Measurements from ENCODE around the gene GNG7.
"Not testable (repeated sequence)": the region's sequence is repeated elsewhere in the genome, so short reads cannot be mapped to it uniquely, and the experiment has no call there.

GNG7 gene

DNA sequence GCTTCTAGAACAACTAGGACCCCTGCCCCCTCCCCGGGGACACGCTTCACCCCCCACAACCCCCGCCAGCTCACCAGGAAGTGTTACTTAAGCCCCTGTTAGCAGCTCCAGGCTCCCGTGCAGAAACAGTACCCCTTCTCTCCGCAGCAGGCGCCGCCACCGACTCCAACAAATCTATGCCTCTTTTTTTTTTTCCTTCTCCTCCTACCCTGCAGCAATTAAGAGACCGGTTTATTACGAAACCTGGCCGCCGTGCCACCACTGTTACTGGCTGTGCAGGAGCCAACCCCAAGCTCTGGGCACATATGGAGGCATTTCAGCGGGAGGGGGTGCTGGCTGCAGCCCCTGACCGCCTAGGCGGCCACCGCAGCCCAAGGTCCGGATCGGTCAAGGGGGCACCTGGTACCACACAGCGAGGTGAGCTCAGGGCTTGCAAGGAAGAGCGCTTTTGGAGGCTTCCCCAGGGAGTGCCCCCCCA, 224.2 kb downstream of the GNG7 start:
- Histone ChIP-seq H3K4me1 (ENCODE audit: control insufficient read depth, insufficient read depth, low read length) (peaks cover 35% of the 10 kb centered on the region), H3K9ac (ENCODE audit: low read length in 2 of 2) (peak overlapping the region in 1 of 2 donors; percentile 83), H3K27ac (ENCODE audit: low read length) (peak overlapping the region; percentile 88)

DNA sequence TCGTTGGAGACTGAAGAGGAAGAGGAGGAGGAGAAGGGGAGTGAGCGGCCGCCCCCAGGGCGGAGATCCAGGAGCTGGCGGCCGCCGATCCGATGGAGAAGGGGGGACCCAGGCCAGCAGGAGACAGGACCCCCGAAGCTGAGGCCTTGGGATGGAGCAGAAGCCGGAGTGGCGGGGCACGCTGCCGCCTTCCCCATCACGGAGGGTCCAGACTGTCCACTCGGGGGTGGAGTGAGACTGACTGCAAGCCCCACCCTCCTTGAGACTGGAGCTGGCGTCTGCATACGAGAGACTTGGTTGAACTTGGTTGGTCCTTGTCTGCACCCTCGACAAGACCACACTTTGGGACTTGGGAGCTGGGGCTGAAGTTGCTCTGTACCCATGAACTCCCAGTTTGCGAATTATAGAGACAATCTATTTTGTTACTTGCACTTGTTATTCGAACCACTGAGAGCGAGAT, 224.7 kb downstream of the GNG7 start:
- H3K9me3 ChIP-seq (ENCODE audit: control insufficient read depth in 2 of 2, low read length in 2 of 2), result no peaks in the 10 kb centered on the region
- peak overlapping the region; percentile 88 for H3K27ac ChIP-seq (ENCODE audit: low read length)
- no peaks in the 10 kb centered on the region for H3K27me3 ChIP-seq (ENCODE audit: control insufficient read depth in 1 of 2, insufficient read depth in 2 of 2, low read length in 2 of 2)
- peaks cover 35% of the 10 kb centered on the region for H3K4me1 ChIP-seq (ENCODE audit: control insufficient read depth, insufficient read depth, low read length)
- H3K4me3 ChIP-seq (ENCODE audit: low read length in 2 of 2), result peak overlapping the region; percentile 99 to 100
- peaks cover 0 to 17% of the 10 kb centered on the region in 2 donors for H3K36me3 ChIP-seq (ENCODE audit: control insufficient read depth in 2 of 2, insufficient read depth in 2 of 2, low read length in 2 of 2)
- peak overlapping the region; percentile 21 to 83 for H3K9ac ChIP-seq (ENCODE audit: low read length in 2 of 2)

More for the DNA sequence above, 224.2 kb downstream of the GNG7 start:
- H3K9me3 ChIP-seq (ENCODE audit: control insufficient read depth in 2 of 2, low read length in 2 of 2), result peaks cover 0 to 5% of the 10 kb centered on the region in 2 donors
- H3K27me3 ChIP-seq (ENCODE audit: control insufficient read depth in 1 of 2, insufficient read depth in 2 of 2, low read length in 2 of 2), result no peaks in the 10 kb centered on the region
- peak overlapping the region; percentile 99 to 100 for H3K4me3 ChIP-seq (ENCODE audit: low read length in 2 of 2)
- peaks cover 0 to 17% of the 10 kb centered on the region in 2 donors for H3K36me3 ChIP-seq (ENCODE audit: control insufficient read depth in 2 of 2, insufficient read depth in 2 of 2, low read length in 2 of 2)

DNA sequence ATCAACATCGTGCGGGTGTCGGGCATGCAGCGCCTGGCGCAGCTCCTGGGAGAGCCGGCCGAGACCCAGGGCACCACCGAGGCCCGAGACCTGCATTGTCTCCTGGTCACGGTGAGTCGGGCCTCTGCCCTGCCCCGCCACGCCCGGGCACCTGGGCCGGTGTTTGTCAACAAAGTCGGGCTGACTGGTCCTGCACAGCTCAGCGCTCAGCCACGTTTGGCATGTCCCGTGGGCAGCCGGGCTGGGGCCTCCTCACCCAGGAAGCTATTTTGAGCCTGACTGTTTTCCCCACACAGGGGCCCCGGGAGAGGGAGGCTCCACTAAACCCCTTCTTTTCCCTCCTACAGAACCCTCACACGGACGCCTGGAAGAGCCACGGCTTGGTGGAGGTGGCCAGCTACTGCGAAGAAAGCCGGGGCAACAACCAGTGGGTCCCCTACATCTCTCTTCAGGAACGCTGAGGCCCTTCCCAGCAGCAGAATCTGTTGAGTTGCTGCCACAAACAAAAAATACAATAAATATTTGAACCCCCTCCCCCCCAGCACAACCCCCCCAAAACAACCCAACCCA, 225.3 kb downstream of the GNG7 start:
- Histone ChIP-seq H3K27ac (ENCODE audit: low read length) (peak overlapping the region; percentile 88), H3K36me3 (ENCODE audit: control insufficient read depth in 2 of 2, insufficient read depth in 2 of 2, low read length in 2 of 2) (peaks cover 0 to 17% of the 10 kb centered on the region in 2 donors), H3K9ac (ENCODE audit: low read length in 2 of 2) (peak overlapping the region; percentile 68 to 83), H3K4me1 (ENCODE audit: control insufficient read depth, insufficient read depth, low read length) (peaks cover 35% of the 10 kb centered on the region), H3K27me3 (ENCODE audit: control insufficient read depth in 1 of 2, insufficient read depth in 2 of 2, low read length in 2 of 2) (no peaks in the 10 kb centered on the region), H3K4me3 (ENCODE audit: low read length in 2 of 2) (peak overlapping the region; percentile 99 to 100), H3K9me3 (ENCODE audit: control insufficient read depth in 2 of 2, low read length in 2 of 2) (no peaks in the 10 kb centered on the region)

DNA sequence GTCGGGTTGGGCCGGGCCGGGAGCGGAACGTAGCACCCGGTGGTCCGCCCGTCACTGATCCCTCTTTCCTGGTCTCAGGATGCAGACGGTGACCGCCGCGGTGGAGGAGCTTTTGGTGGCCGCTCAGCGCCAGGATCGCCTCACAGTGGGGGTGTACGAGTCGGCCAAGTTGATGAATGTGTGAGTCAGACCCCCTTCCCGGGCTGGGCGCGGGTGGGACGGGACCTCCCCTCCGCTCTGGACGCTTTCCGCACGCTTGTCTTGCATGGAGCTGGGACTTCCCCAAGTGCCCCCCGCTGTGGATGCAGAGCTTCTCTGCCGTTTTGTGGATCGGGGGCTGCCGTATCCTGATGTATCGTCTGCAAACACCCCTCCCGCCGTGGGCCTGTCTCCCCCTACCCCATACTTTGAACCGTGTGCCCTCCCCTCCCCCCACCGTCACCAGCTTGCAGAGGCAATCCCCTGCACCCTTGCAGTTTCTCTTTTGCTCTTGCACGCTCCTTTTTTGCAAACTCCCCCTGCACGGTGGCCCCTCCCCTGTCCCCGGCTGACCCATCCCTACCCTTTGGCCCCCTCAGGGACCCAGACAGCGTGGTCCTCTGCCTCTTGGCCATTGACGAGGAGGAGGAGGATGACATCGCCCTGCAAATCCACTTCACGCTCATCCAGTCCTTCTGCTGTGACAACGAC, 225.9 kb downstream of the GNG7 start:
- no peaks in the 10 kb centered on the region for H3K9me3 ChIP-seq (ENCODE audit: control insufficient read depth in 2 of 2, low read length in 2 of 2)
- peaks cover 0 to 17% of the 10 kb centered on the region in 2 donors for H3K36me3 ChIP-seq (ENCODE audit: control insufficient read depth in 2 of 2, insufficient read depth in 2 of 2, low read length in 2 of 2)
- peaks cover 35% of the 10 kb centered on the region for H3K4me1 ChIP-seq (ENCODE audit: control insufficient read depth, insufficient read depth, low read length)
- H3K9ac ChIP-seq (ENCODE audit: low read length in 2 of 2), result peak overlapping the region; percentile 83 to 94
- no peaks in the 10 kb centered on the region for H3K27me3 ChIP-seq (ENCODE audit: control insufficient read depth in 1 of 2, insufficient read depth in 2 of 2, low read length in 2 of 2)
- H3K27ac ChIP-seq (ENCODE audit: low read length), result peak overlapping the region; percentile 88
- peak overlapping the region; percentile 99 to 100 for H3K4me3 ChIP-seq (ENCODE audit: low read length in 2 of 2)

DNA sequence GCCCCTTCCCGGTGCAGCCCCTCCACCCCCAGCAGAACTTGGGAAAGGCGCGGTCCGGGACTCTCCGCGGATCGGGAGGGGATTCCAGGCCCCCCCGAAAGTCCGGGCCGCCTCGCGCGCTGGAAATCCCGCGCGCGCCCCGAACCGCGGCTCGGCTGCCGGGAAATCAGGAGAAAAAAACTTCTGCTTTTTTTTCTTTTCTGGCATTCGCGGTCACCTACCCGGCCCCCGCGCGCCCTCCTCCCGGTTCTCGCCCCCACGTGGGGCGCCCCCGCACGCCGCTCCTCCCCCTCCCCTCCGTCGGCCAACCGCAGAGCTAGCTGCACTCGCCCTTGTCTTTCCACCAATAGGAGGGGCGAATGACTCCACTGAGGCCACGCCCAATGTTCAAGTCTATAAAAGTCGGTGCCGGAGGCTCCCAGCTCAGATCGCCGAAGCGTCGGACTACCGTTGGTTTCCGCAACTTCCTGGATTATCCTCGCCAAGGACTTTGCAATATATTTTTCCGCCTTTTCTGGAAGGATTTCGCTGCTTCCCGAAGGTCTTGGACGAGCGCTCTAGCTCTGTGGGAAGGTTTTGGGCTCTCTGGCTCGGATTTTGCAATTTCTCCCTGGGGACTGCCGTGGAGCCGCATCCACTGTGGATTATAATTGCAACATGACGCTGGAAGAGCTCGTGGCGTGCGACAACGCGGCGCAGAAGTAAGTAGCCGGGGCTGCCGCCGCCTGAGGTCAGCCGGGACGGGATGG, 226.6 kb downstream of the GNG7 start, which contains the start of gene GADD45B:
GADD45B (plus strand) TSS at position 426 of the 749 bp plus-strand sequence; CDS start at position 658, 232 bp downstream.
- Histone ChIP-seq H3K36me3 (ENCODE audit: control insufficient read depth in 2 of 2, insufficient read depth in 2 of 2, low read length in 2 of 2) (peaks cover 0 to 17% of the 10 kb centered on the region in 2 donors), H3K9ac (ENCODE audit: low read length in 2 of 2) (peak within 1 kb of the TSS; percentile 88 to 94), H3K4me1 (ENCODE audit: control insufficient read depth, insufficient read depth, low read length) (peaks cover 35% of the 10 kb centered on the region), H3K27ac (ENCODE audit: low read length) (peak within 1 kb of the TSS; percentile 88), H3K27me3 (ENCODE audit: control insufficient read depth in 1 of 2, insufficient read depth in 2 of 2, low read length in 2 of 2) (no peaks in the 10 kb centered on the region), H3K9me3 (ENCODE audit: control insufficient read depth in 2 of 2, low read length in 2 of 2) (no peaks in the 10 kb centered on the region), H3K4me3 (ENCODE audit: low read length in 2 of 2) (peak within 1 kb of the TSS; percentile 99 to 100)

DNA sequence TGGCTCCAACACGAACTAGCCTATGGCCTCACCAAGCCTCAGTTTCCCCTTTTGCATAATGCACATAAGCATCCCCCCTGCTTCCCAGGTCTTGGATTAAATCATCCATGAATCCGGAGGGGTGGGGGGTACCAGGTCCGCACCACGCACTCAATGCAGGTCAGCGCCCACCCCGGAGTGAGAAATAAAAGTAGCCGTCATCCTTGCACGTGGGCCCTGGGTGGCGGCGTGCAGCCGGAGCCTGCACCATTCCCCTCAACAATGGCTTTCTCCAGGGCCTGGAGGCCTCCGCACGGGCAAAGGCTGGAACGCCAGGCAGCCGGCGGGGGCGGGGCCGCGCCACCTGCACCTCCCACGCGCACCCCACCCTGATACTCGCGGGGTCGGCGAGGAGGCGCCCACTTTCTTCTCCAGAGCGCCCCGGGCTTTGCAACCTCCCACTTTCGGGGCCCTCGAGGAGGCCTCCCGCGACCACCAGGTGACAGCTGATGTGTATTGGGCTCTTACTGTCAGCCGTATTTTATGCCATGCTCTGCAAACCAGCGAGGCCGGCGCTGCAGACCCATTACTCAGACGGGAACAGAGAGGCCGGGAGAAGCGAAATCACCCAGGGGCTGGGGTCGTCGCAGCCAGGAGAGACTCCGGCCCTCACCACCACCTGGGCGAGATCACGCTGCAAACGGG, 227.3 kb downstream of the GNG7 start:
- peak overlapping the region; percentile 83 to 99 for H3K4me3 ChIP-seq (ENCODE audit: low read length in 2 of 2)
- no peaks in the 10 kb centered on the region for H3K9me3 ChIP-seq (ENCODE audit: control insufficient read depth in 2 of 2, low read length in 2 of 2)
- H3K9ac ChIP-seq (ENCODE audit: low read length in 2 of 2), result peak overlapping the region; percentile 51 to 88
- no peaks in the 10 kb centered on the region for H3K27me3 ChIP-seq (ENCODE audit: control insufficient read depth in 1 of 2, insufficient read depth in 2 of 2, low read length in 2 of 2)
- peaks cover 35% of the 10 kb centered on the region for H3K4me1 ChIP-seq (ENCODE audit: control insufficient read depth, insufficient read depth, low read length)
- peaks cover 0 to 17% of the 10 kb centered on the region in 2 donors for H3K36me3 ChIP-seq (ENCODE audit: control insufficient read depth in 2 of 2, insufficient read depth in 2 of 2, low read length in 2 of 2)
- peak overlapping the region; percentile 88 for H3K27ac ChIP-seq (ENCODE audit: low read length)

DNA sequence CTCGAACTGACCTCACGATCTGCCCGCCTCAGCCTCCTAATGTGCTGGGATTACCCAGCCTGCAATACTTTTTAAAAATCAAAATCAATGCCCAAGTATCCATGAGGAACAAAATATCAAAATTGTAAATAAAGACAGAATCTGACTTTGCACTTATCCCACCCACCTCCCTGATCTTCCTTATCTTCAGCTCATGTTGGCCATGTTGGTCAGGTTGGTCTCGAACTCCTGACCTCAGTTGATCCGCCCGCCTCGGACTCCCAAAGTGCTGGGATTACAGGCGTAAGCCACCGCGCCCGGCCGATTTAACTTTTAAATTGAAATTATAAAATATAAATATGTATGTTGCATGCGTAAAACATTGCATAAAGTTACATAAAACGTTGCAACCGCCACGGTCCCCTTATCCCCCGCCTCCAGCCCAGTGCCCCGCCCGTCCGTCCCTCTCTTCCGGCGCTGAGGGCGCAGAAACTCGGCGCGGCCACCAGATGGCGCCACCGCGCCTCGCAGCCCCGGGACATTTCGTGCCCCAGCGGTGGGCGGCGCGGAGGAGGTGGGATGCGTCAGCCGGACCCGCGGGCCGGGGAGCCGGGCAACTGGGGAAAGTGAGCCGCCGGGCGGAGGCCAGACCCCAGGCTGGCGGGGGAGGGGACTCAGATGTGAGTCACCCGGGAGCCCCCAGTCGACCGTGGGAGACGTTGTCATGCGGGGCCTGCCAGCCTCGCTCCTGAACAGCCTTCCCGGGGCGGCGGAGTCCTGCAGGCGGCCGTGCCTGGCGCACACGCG, 228.1 kb downstream of the GNG7 start:
- H3K27me3 ChIP-seq (ENCODE audit: control insufficient read depth in 1 of 2, insufficient read depth in 2 of 2, low read length in 2 of 2), result no peaks in the 10 kb centered on the region
- peak overlapping the region; percentile 88 for H3K27ac ChIP-seq (ENCODE audit: low read length)
- peak overlapping the region; percentile 51 to 88 for H3K9ac ChIP-seq (ENCODE audit: low read length in 2 of 2)
- H3K4me1 ChIP-seq (ENCODE audit: control insufficient read depth, insufficient read depth, low read length), result peaks cover 33% of the 10 kb centered on the region
- H3K9me3 ChIP-seq (ENCODE audit: control insufficient read depth in 2 of 2, low read length in 2 of 2), result no peaks in the 10 kb centered on the region
- H3K4me3 ChIP-seq (ENCODE audit: low read length in 2 of 2), result peak overlapping the region; percentile 83 to 99
- H3K36me3 ChIP-seq (ENCODE audit: control insufficient read depth in 2 of 2, insufficient read depth in 2 of 2, low read length in 2 of 2), result peaks cover 0 to 17% of the 10 kb centered on the region in 2 donors

DNA sequence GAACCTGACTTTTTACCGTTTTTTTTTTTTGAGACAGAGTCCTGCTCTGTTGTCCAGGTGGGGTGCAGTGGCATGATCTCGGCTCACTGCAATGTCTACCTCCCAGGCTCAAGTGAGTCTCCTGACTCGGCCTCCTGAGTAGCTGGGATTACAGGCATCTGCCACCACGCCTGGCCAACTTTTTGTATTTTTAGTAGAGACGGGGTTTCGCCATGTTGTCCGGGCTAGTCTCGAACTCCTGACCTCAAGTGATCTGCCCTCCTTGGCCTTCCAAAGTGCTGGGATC, 232.6 kb downstream of the GNG7 start:
- H3K36me3 ChIP-seq (ENCODE audit: control insufficient read depth in 2 of 2, insufficient read depth in 2 of 2, low read length in 2 of 2); H3K9ac ChIP-seq (ENCODE audit: low read length in 2 of 2); H3K4me1 ChIP-seq (ENCODE audit: control insufficient read depth, insufficient read depth, low read length); H3K9me3 ChIP-seq (ENCODE audit: control insufficient read depth in 2 of 2, low read length in 2 of 2); H3K27me3 ChIP-seq (ENCODE audit: control insufficient read depth in 1 of 2, insufficient read depth in 2 of 2, low read length in 2 of 2); H3K4me3 ChIP-seq (ENCODE audit: low read length in 2 of 2); H3K27ac ChIP-seq (ENCODE audit: low read length): not testable (repeated sequence)

DNA sequence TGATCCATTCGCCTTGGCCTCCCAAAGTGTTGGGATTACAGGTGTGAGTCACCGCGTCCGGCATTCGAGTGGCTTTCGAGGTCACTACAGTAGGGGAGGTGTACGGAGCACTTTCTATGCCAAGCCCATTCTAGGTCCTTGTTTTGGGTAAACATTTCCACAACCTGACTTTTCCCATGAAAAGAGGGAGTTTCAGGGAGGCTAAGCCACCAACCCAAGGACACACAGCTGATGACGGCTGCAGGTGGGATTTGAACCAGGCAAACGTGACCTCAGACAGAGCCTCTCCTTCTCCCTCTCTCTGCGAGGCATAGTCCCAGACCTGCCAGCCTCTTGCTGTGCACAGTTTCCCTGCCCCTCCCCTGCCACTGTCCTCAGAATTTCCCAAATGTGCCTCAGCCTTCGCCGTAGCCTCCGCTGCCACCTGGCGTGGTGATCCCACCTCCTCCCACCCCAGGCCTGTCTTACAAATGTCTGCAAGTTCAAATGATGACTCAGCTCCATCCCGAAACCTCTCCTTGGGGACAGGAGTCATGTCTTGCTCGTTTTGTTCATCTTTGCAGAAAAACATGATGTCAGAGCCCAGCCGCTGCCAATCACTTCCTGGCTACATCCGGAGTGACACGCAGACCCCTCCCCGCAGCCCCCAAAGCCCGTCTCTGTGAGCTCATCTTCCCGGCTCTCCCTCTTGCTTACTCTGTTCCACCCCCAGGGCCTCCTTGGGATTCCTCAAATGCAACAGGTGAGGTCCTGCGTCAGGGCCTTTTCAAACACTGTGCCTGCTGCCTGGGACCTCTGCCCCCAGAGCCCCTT, 233.2 kb downstream of the GNG7 start:
- Histone ChIP-seq H3K27ac (ENCODE audit: low read length) (no peak overlapping the region), H3K27me3 (ENCODE audit: control insufficient read depth in 1 of 2, insufficient read depth in 2 of 2, low read length in 2 of 2) (no peaks in the 10 kb centered on the region), H3K9me3 (ENCODE audit: control insufficient read depth in 2 of 2, low read length in 2 of 2) (no peaks in the 10 kb centered on the region), H3K4me3 (ENCODE audit: low read length in 2 of 2) (no peak overlapping the region), H3K9ac (ENCODE audit: low read length in 2 of 2) (no peak overlapping the region), H3K36me3 (ENCODE audit: control insufficient read depth in 2 of 2, insufficient read depth in 2 of 2, low read length in 2 of 2) (no peaks in the 10 kb centered on the region), H3K4me1 (ENCODE audit: control insufficient read depth, insufficient read depth, low read length) (no peaks in the 10 kb centered on the region)
